K562 (cell line): ENCODE results near the gene TAPBPL.

Experiments
- AFF4 ChIP-seq: sonication (generic); formaldehyde crosslinking; IDR thresholded peaks from 2 replicates; pipeline ENCODE4 v1.8.0; 2023; ENCODE audit warnings: mild to moderate bottlenecking, missing genetic modification reagents
- ATF4 ChIP-seq: fragments of 450-650 bp; formaldehyde crosslinking; IDR thresholded peaks from 2 replicates; pipeline ENCODE4 v1.4.0; 2022; ENCODE audit warnings: mild to moderate bottlenecking, moderate library complexity
- CHD4 ChIP-seq: fragments of 200-600 bp; sonication (generic); IDR thresholded peaks from 3 replicates; pipeline ENCODE4 v1.6.1; 2012; ENCODE audit warnings: low read depth, mild to moderate bottlenecking, mixed read lengths, low read length, inconsistent platforms; ENCODE audit not compliant: insufficient read depth, insufficient replicate concordance, poor library complexity, severe bottlenecking
- CTCF ChIP-seq, 3 experiments: IDR thresholded peaks in 2 of 3; conservative IDR thresholded peaks in 1 of 3; 2 replicates each; pipeline ENCODE4 v1.5.1; 2011 to 2012; ENCODE audit warnings: low read length in 3 of 3, mild to moderate bottlenecking in 3 of 3, control low read depth in 2 of 3, improper control_type of control experiment in 1 of 3, inconsistent platforms in 1 of 3, low read depth in 1 of 3, mixed read lengths in 1 of 3, moderate library complexity in 1 of 3; ENCODE audit not compliant: insufficient read depth in 2 of 3
- DNMT1 ChIP-seq: fragments of 450-650 bp; IDR thresholded peaks from 2 replicates; pipeline ENCODE4 v1.6.1; 2016; ENCODE audit warnings: antibody characterized with exemption, mild to moderate bottlenecking
- ELF4 ChIP-seq: fragments of 450-650 bp; formaldehyde crosslinking; IDR thresholded peaks from 2 replicates; pipeline ENCODE4 v1.4.0; 2022; ENCODE audit warnings: missing genetic modification characterization
- POLR2A ChIP-seq: fragments of 450-650 bp; conservative IDR thresholded peaks from 2 replicates; pipeline ENCODE4 v1.6.1; 2016
- RBM17 ChIP-seq: fragments of 200-400 bp; formaldehyde crosslinking; IDR thresholded peaks from 2 replicates; pipeline ENCODE4 v1.6.1; 2017; ENCODE audit warnings: low read depth, mild to moderate bottlenecking, low read length, borderline replicate concordance
- SMARCC2 ChIP-seq: fragments of 450-650 bp; IDR thresholded peaks from 2 replicates; pipeline ENCODE4 v1.6.1; 2017; ENCODE audit warnings: antibody characterized with exemption, moderate library complexity, mild to moderate bottlenecking, low read depth
- SREBF1 ChIP-seq: fragments of 150-350 bp; IDR thresholded peaks from 2 replicates; pipeline ENCODE4 v1.6.1; 2014; ENCODE audit warnings: antibody characterized with exemption, low read depth, low read length, borderline replicate concordance
- TCF7L2 ChIP-seq: fragments of 150-350 bp; IDR thresholded peaks from 2 replicates; pipeline ENCODE4 v1.6.1; 2016; ENCODE audit warnings: low read depth, mild to moderate bottlenecking, low read length, moderate library complexity
- ZNF644 ChIP-seq: fragments of 200-800 bp; sonication (Bioruptor generic); IDR thresholded peaks from 2 replicates; pipeline ENCODE4 v1.6.1; 2016; ENCODE audit warnings: low read depth, missing genetic modification characterization, missing compliant biosample characterization

- no peak for TF ChIP-seq ELF4 (CRISPR knock-in tag)
- no peak for TF ChIP-seq SREBF1
- no peak for TF ChIP-seq DNMT1
- no peak for TF ChIP-seq ATF4
- TF ChIP-seq SMARCC2, result no peak
- TF ChIP-seq AFF4, result no peak
- TF ChIP-seq CTCF (IDR thresholded peaks at IDR 0.05 in 2 of 3, conservative IDR thresholded peaks at IDR 0.05 in 1 of 3; ENCODE audit: insufficient read depth in 2 of 3, low read depth in 1 of 3, low read length in 3 of 3), result no peak
- no peak for TF ChIP-seq POLR2A
- TF ChIP-seq RBM17, result no peak
- TF ChIP-seq ZNF644 (tag), result no peak
- no peak for TF ChIP-seq TCF7L2
- no peak for TF ChIP-seq CHD4
Observed at GRCh38 chr12:6452245-6452943, 552 bp downstream of the TAPBPL start.
